IMR-90 (cell line): ENCODE data around the gene CPLX4.

Experiments used
- CTCF ChIP-seq: conservative IDR thresholded peaks from 2 replicates; pipeline ENCODE4 v1.5.1; 2012; ENCODE audit warnings: mild to moderate bottlenecking, low read depth, low read length, improper control_type of control experiment
- FOS ChIP-seq: fragments of 150-350 bp; IDR thresholded peaks from 2 replicates; pipeline ENCODE4 v1.6.1; 2016; ENCODE audit warnings: low read depth, low read length

DNA sequence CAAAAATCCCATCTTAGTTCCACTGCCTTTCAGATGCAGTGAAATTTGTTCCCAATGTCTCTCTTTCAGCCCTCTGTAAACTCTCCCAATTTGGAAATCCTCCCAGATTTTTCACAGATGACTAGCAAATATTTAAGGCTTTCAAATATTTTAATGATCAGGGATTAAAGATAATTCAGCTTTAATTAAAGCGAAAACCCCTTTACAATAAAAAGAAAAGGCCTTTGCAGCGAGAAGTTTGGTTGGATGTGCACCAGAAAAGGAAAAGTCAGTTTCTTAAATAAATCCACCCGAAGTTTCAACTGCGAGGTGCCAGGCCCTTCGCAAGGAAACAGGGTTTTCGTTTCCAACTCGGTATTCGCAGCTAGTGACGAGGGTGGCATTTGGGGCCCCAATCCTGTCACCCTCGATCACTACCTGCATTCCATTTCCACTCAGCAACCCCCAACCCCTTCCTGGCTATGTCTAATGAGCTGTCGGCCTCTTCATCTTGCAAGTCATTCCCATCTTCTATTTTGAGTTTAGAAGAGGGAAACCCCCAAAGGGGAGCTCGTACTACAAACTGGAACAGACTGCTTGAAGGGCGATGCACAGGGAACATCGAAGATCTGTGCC is 46.7 kb downstream of the CPLX4 start:
- TF ChIP-seq CTCF: no peak
- TF ChIP-seq FOS: no peak
